NCI-H1694 treated with DMSO at 0.1 percent for 48 hours (cell line): ENCODE data around the gene LTC4S.

ENCODE experiments used
- DNase-seq: peaks from one replicate; lab custom pipeline; 2025; lab: John Stamatoyannopoulos, UW

The LTC4S gene

GRCh38 chr5:179812135-179812825 lies 18.5 kb downstream of the LTC4S start:
- DNase-seq, result no peak

- DNase-seq, result no peak
Observed at GRCh38 chr5:179812997-179813607, 19.3 kb downstream of the LTC4S start.

GRCh38 chr5:179814090-179814489 lies 20.3 kb downstream of the LTC4S start:
- no peak for DNase-seq

GRCh38 chr5:179815491-179816249 lies 21.9 kb downstream of the LTC4S start:
- DNase-seq, result no peak

GRCh38 chr5:179816401-179816795 lies 22.6 kb downstream of the LTC4S start:
- DNase-seq, result no peak

- no peak for DNase-seq
Observed at GRCh38 chr5:179816796-179817469, 23.1 kb downstream of the LTC4S start.

GRCh38 chr5:179817470-179817840 lies 23.7 kb downstream of the LTC4S start:
- no peak for DNase-seq

GRCh38 chr5:179817890-179818745 lies 24.3 kb downstream of the LTC4S start:
- DNase-seq, result no peak

GRCh38 chr5:179818746-179819295 lies 25.0 kb downstream of the LTC4S start:
- no peak for DNase-seq

- no peak for DNase-seq
Observed at GRCh38 chr5:179819296-179820126, 25.7 kb downstream of the LTC4S start.

GRCh38 chr5:179820127-179820482 lies 26.3 kb downstream of the LTC4S start:
- no peak for DNase-seq

- no peak for DNase-seq
Observed at GRCh38 chr5:179820483-179821297, 26.9 kb downstream of the LTC4S start, which contains the start of gene SQSTM1. TSS of gene SQSTM1 (plus strand) at chr5:179820905. CDS start at chr5:179820937, 32 bp downstream.

- peak; percentile 26 for DNase-seq
Observed at GRCh38 chr5:179821298-179822058, 27.7 kb downstream of the LTC4S start.

- DNase-seq, result no peak
Observed at GRCh38 chr5:179822059-179822432, 28.3 kb downstream of the LTC4S start.

- DNase-seq, result no peak
Observed at GRCh38 chr5:179822444-179822990, 28.7 kb downstream of the LTC4S start.

- DNase-seq, result no peak
Observed at GRCh38 chr5:179823937-179824744, 30.4 kb downstream of the LTC4S start.

- DNase-seq, result no peak
Observed at GRCh38 chr5:179824745-179825112, 30.9 kb downstream of the LTC4S start.
